Esophagus muscularis mucosa (tissue), 4 donors: Measurements from ENCODE around the gene CBX2. TPM values are rescaled to one million over a fixed set of nuclear protein-coding genes. Genes with fewer than 3 reads are reported as not detected.

Experiments used
- DNase-seq: peaks from one replicate; pipeline ENCODE4 v3.0.0-alpha.2; 2017; ENCODE audit errors: extremely low spot score
- H3K27ac ChIP-seq, 4 donors: fragments of 200-600 bp; sonication (generic); replicated peaks in 1 of 4; 1 replicate in 3 of 4; 2 replicates in 1 of 4; pipeline ENCODE4 v1.5.1; 2016 to 2019; ENCODE audit warnings: mild to moderate bottlenecking in 1 of 4
- H3K27me3 ChIP-seq, 4 donors: fragments of 200-600 bp; sonication (generic); one replicate each; pipeline versions ENCODE4 v1.5.1 to v1.6.0; 2016 to 2019
- H3K36me3 ChIP-seq, 4 donors: fragments of 200-600 bp; sonication (generic); one replicate each; pipeline ENCODE4 v1.5.1; 2016 to 2019
- H3K4me1 ChIP-seq, 4 donors: fragments of 200-600 bp; sonication (generic); one replicate each; pipeline ENCODE4 v1.5.1; 2016 to 2019
- H3K4me3 ChIP-seq, 4 donors: fragments of 200-600 bp; sonication (generic); 1 replicate in 2 of 4; 2 replicates in 2 of 4; pipeline ENCODE4 v1.5.1; 2016 to 2019; ENCODE audit warnings: mild to moderate bottlenecking in 4 of 4, moderate library complexity in 1 of 4
- H3K9me3 ChIP-seq, 4 donors: fragments of 200-600 bp; sonication (generic); 1 replicate in 3 of 4; 2 replicates in 1 of 4; pipeline ENCODE4 v1.5.1; 2016 to 2019
- CTCF ChIP-seq, 3 experiments: fragments of 200-600 bp in 2 of 3; fragments of 450-650 bp in 1 of 3; sonication (generic) in 2 of 3; IDR thresholded peaks; one replicate each; pipeline ENCODE4 v1.5.1; 2017 to 2019; ENCODE audit warnings: antibody characterized with exemption in 3 of 3, mild to moderate bottlenecking in 2 of 3, moderate library complexity in 1 of 3
- EP300 ChIP-seq: sonication (generic); formaldehyde crosslinking; IDR thresholded peaks from one replicate; pipeline ENCODE4 v1.6.1; 2017; ENCODE audit warnings: antibody characterized with exemption
- POLR2A ChIP-seq: fragments of 450-650 bp; IDR thresholded peaks from one replicate; pipeline ENCODE4 v1.6.1; 2017; ENCODE audit warnings: antibody characterized with exemption, moderate library complexity, mild to moderate bottlenecking, low read depth
- POLR2AphosphoS5 ChIP-seq, 2 donors: sonication (generic); formaldehyde crosslinking; IDR thresholded peaks; one replicate each; pipeline ENCODE4 v1.6.1; 2017; ENCODE audit warnings: antibody characterized with exemption in 2 of 2
- WGBS: methylation state at CpG from one replicate; pipeline ENCODE4 v1.1.5; 2018; 5-methylcytosine and 5-hydroxymethylcytosine counted together
- intact Hi-C: fragments of 100-400 bp; cut with DNase I; formaldehyde crosslinking; loops from one replicate; pipeline ENCODE4 v1.15.1; 2023
- total RNA-seq, 4 donors: library from RNA; depleted of rRNA; stranded (reverse); fragments of >200 nt; gene quantifications; one replicate each; pipeline versions ENCODE4 v1.1.0 to v1.2.1, GENCODE V29; 2016

CBX2 gene
- 1 to 10 TPM in 3 of 4 donors, under 1 TPM in 1; 0.66 to 2.8 (median 1.5) TPM for total RNA-seq

- intact Hi-C loops, result no loop called here
- peaks cover 16 to 24% (median 21%) of the 10 kb centered on the region in 4 donors for H3K4me1 ChIP-seq
- TF ChIP-seq POLR2AphosphoS5 (IDR thresholded peaks at IDR 0.05), result peak in 1 of 2 donors; percentile 17
- no peak for TF ChIP-seq POLR2A
- no peaks in the 10 kb centered on the region for H3K9me3 ChIP-seq
- H3K27ac ChIP-seq, result peak within 1 kb of the TSS; percentile 27 to 60 (median 50)
- DNase-seq, result no peak
- H3K27me3 ChIP-seq, result peaks cover 0 to 96% (median 31%) of the 10 kb centered on the region in 4 donors
- H3K4me3 ChIP-seq, result peak within 1 kb of the TSS; percentile 56 to 66 (median 64)
- H3K36me3 ChIP-seq, result no peaks in the 10 kb centered on the region
- WGBS, result no CpG with 5 or more reads among the region's 96 CpGs
Observed at GRCh38 chr17:79777894-79778503, at the start of gene CBX2. Gene CBX2, plus strand, starts transcription at chr17:79778148. Its CDS starts 88 bp downstream, at chr17:79778236.

- Histone ChIP-seq H3K9me3 (no peaks in the 10 kb centered on the region), H3K4me1 (peaks cover 3 to 14% (median 11%) of the 10 kb centered on the region in 4 donors), H3K27me3 (no peaks in the 10 kb centered on the region), H3K27ac (peak overlapping the region in 1 of 4 donors; percentile 49), H3K36me3 (no peaks in the 10 kb centered on the region), H3K4me3 (peak overlapping the region; percentile 53 to 58 (median 54))
- intact Hi-C loops, result no loop called here
- 32% methylated on average over 11 of the region's 22 CpGs for WGBS
- TF ChIP-seq POLR2A, result no peak
- peak in 1 of 2 donors; percentile 51 for TF ChIP-seq POLR2AphosphoS5 (IDR thresholded peaks at IDR 0.05)
- peak; percentile 98 for DNase-seq
Observed at GRCh38 chr17:79728169-79728907, 49.6 kb upstream of the CBX2 start.

- no peaks in the 10 kb centered on the region for H3K27me3 ChIP-seq
- intact Hi-C loops, result no loop called here
- H3K9me3 ChIP-seq, result no peaks in the 10 kb centered on the region
- no peak for TF ChIP-seq CTCF (IDR thresholded peaks at IDR 0.05)
- no peak for TF ChIP-seq EP300
- no peak for TF ChIP-seq POLR2A
- no peak for TF ChIP-seq POLR2AphosphoS5 (IDR thresholded peaks at IDR 0.05)
- DNase-seq, result no peak
- no peaks in the 10 kb centered on the region for H3K36me3 ChIP-seq
- H3K4me3 ChIP-seq, result peak overlapping the region; percentile 53 to 58 (median 54)
- WGBS, result 75% methylated on average over 18 of the region's 26 CpGs
- no peak overlapping the region for H3K27ac ChIP-seq
- H3K4me1 ChIP-seq, result peaks cover 3 to 14% (median 11%) of the 10 kb centered on the region in 4 donors
Observed at GRCh38 chr17:79728908-79729471, 49.0 kb upstream of the CBX2 start.

- TF ChIP-seq CTCF (IDR thresholded peaks at IDR 0.05), result no peak
- TF ChIP-seq POLR2A, result no peak
- Histone ChIP-seq H3K36me3 (no peaks in the 10 kb centered on the region), H3K4me3 (no peak overlapping the region), H3K4me1 (peaks cover 3 to 14% (median 11%) of the 10 kb centered on the region in 4 donors), H3K27me3 (no peaks in the 10 kb centered on the region), H3K9me3 (no peaks in the 10 kb centered on the region), H3K27ac (no peak overlapping the region)
- intact Hi-C loops, result no loop called here
- 92% methylated on average over 12 of the region's 12 CpGs for WGBS
- no peak for DNase-seq
Observed at GRCh38 chr17:79729761-79730160, 48.2 kb upstream of the CBX2 start.

- no peak for DNase-seq
- Histone ChIP-seq H3K27me3 (no peaks in the 10 kb centered on the region), H3K9me3 (no peaks in the 10 kb centered on the region), H3K4me1 (peaks cover 3 to 14% (median 11%) of the 10 kb centered on the region in 4 donors), H3K36me3 (no peaks in the 10 kb centered on the region), H3K4me3 (no peak overlapping the region), H3K27ac (no peak overlapping the region)
- 100% methylated on average over 3 of the region's 5 CpGs for WGBS
- no peak for TF ChIP-seq POLR2A
- TF ChIP-seq CTCF (IDR thresholded peaks at IDR 0.05), result no peak
- no peak for TF ChIP-seq EP300
- TF ChIP-seq POLR2AphosphoS5 (IDR thresholded peaks at IDR 0.05), result no peak
- intact Hi-C loops, result no loop called here
Observed at GRCh38 chr17:79730437-79730768, 47.5 kb upstream of the CBX2 start.
